ENCODE measurements around the gene AURKB.
"Not testable (repeated sequence)": the region's sequence is repeated elsewhere in the genome, so short reads cannot be mapped to it uniquely, and the experiment has no call there.

AURKB gene

GRCh38 chr17:8187517-8188262 is 22.7 kb downstream of the AURKB start:
- peak; percentile 99 for DNase-seq (ENCODE audit: low read depth)

GRCh38 chr17:8186787-8187516 is 23.4 kb downstream of the AURKB start:
- DNase-seq (ENCODE audit: low read depth) = peak; percentile 86

- DNase-seq (ENCODE audit: low read depth) = no peak
Observed at GRCh38 chr17:8186446-8186786, 24.0 kb downstream of the AURKB start.

- DNase-seq (ENCODE audit: low read depth) = no peak
Observed at GRCh38 chr17:8185582-8186445, 24.6 kb downstream of the AURKB start.

- no peak for DNase-seq (ENCODE audit: low read depth)
Observed at GRCh38 chr17:8176998-8177731, 33.2 kb downstream of the AURKB start.

GRCh38 chr17:8176197-8176940 is 34.0 kb downstream of the AURKB start, which contains the start of gene TMEM107:
TMEM107 (minus strand) TSS chr17:8176380; CDS start chr17:8176286, 94 bp downstream.
- peak; percentile 62 for DNase-seq (ENCODE audit: low read depth)

GRCh38 chr17:8175795-8176196 is 34.6 kb downstream of the AURKB start:
- DNase-seq (ENCODE audit: low read depth) = no peak

- DNase-seq (ENCODE audit: low read depth) = no peak
Observed at GRCh38 chr17:8173871-8174322, 36.5 kb downstream of the AURKB start.

- peak; percentile 93 for DNase-seq (ENCODE audit: low read depth)
Observed at GRCh38 chr17:8173056-8173870, 37.1 kb downstream of the AURKB start.

GRCh38 chr17:8170186-8170585 is 40.2 kb downstream of the AURKB start:
- DNase-seq (ENCODE audit: low read depth) = not testable (repeated sequence)

GRCh38 chr17:8167526-8167925 is 42.8 kb downstream of the AURKB start:
- DNase-seq (ENCODE audit: low read depth) = no peak

- DNase-seq (ENCODE audit: low read depth) = no peak
Observed at GRCh38 chr17:8166731-8167130, 43.6 kb downstream of the AURKB start.

- DNase-seq (ENCODE audit: low read depth) = no peak
Observed at GRCh38 chr17:8164815-8165131, 45.6 kb downstream of the AURKB start.

- DNase-seq (ENCODE audit: low read depth) = peak; percentile 54
Observed at GRCh38 chr17:8163978-8164814, 46.2 kb downstream of the AURKB start.

GRCh38 chr17:8162997-8163977 is 47.1 kb downstream of the AURKB start:
- DNase-seq (ENCODE audit: low read depth) = no peak

GRCh38 chr17:8162233-8162996 is 48.0 kb downstream of the AURKB start, which contains the start of gene VAMP2:
VAMP2 (minus strand) TSS chr17:8162948; CDS start chr17:8162879, 69 bp downstream.
- peak; percentile 38 for DNase-seq (ENCODE audit: low read depth)
